ENCODE results near the gene CAMKK1. TPM values are rescaled to one million over a fixed set of nuclear protein-coding genes. Genes with fewer than 3 reads are reported as not detected.

Gene CAMKK1
- total and polyA plus RNA-seq, 2 donors (not counting 3 experiments of a cell fraction or from before 2014, with no cell fraction given): 4.5 to 6.1 TPM

GRCh38 chr17:3921502-3922319 lies 28.9 kb upstream of the CAMKK1 start:
- H3K4me3 ChIP-seq (replicated peaks in 1 of 3; ENCODE audit: insufficient read depth in 1 of 3, low read depth in 1 of 3, low read length in 3 of 3): no peak overlapping the region
- peaks cover 8% of the 10 kb centered on the region for H3K4me1 ChIP-seq (ENCODE audit: control insufficient read depth, extremely low read depth, insufficient read depth, low read length)
- FAIRE-seq (no peak), DNase-seq (ENCODE audit: low read depth, low spot score) (no peak)
- no peaks in the 10 kb centered on the region for H4K20me1 ChIP-seq (replicated peaks; ENCODE audit: control insufficient read depth, extremely low read depth, insufficient read depth, low read length)
- no peaks in the 10 kb centered on the region for H3K9me1 ChIP-seq (replicated peaks; ENCODE audit: control insufficient read depth, extremely low read depth, insufficient read depth, low read length)
- intact Hi-C loops (cut with micrococcal nuclease): no loop called here
- ChIA-PET CTCF (interaction anchor here (0.8 to 5.1 kb wide), 5 partner anchors 8 to 72 kb away, joined by 3 to 31 read pairs (median 3); no protein-coding TSS in a partner anchor), POLR2A (no interaction called here)
- TF ChIP-seq CTCF (IDR thresholded peaks at IDR 0.05; ENCODE audit: extremely low read depth in 1 of 2, insufficient read depth in 1 of 2, low read depth in 1 of 2, low read length in 2 of 2): no peak
- TF ChIP-seq MAX (IDR thresholded peaks at IDR 0.05; ENCODE audit: insufficient read depth, insufficient read length): no peak
- TF ChIP-seq FOS (IDR thresholded peaks at IDR 0.05; ENCODE audit: borderline replicate concordance, insufficient read depth, low read length): no peak
- TF ChIP-seq JUN (IDR thresholded peaks at IDR 0.05; ENCODE audit: borderline replicate concordance, insufficient read depth, insufficient read length, low read depth): no peak
- no peak for TF ChIP-seq POLR2A (IDR thresholded peaks at IDR 0.05; ENCODE audit: low read depth, low read length)
- TF ChIP-seq GATA2 (IDR thresholded peaks at IDR 0.05; ENCODE audit: insufficient read depth, insufficient read length, low read depth, low read length): no peak
- TF ChIP-seq EZH2 (IDR thresholded peaks at IDR 0.05; ENCODE audit: borderline replicate concordance, low read depth, low read length, severe bottlenecking): no peak
- TF ChIP-seq POLR2AphosphoS5 (IDR thresholded peaks at IDR 0.05; ENCODE audit: insufficient read depth, low read depth, low read length): no peak
- no peak for TF ChIP-seq MYC (IDR thresholded peaks at IDR 0.05; ENCODE audit: low read depth, low read length)
- H3K4me2 ChIP-seq (ENCODE audit: insufficient read depth, low read length): no peak overlapping the region
- H3K79me2 ChIP-seq (ENCODE audit: control insufficient read depth, insufficient read depth, low read length): no peaks in the 10 kb centered on the region
- dilution Hi-C loops (cut with MboI; ENCODE audit: extremely low pct_ligation_motif_present, low sequenced_read_pairs): no loop called here
- no peaks in the 10 kb centered on the region for H3K36me3 ChIP-seq (ENCODE audit: control insufficient read depth in 2 of 2, extremely low read depth in 1 of 2, insufficient read depth in 2 of 2, low read length in 2 of 2)
- H3K9ac ChIP-seq (replicated peaks; ENCODE audit: extremely low read depth, insufficient read depth, low read length): no peak overlapping the region
- H3K9me3 ChIP-seq (replicated peaks; ENCODE audit: control insufficient read depth, insufficient read depth, low read length): no peaks in the 10 kb centered on the region
- H3K27ac ChIP-seq (ENCODE audit: insufficient read depth, low read depth, low read length): no peak overlapping the region
- no peaks in the 10 kb centered on the region for H3K27me3 ChIP-seq (ENCODE audit: control insufficient read depth in 2 of 2, insufficient read depth in 2 of 2, low read length in 2 of 2)
- BruUV-seq (replicated peaks): no TSS peak
- no peak overlapping the region for H2AFZ ChIP-seq (ENCODE audit: low read depth, low read length)

All from endothelial cell of umbilical vein (primary cell).